Measurements from ENCODE around the gene MRM3.

Gene MRM3

GRCh38 chr17:801660-802059 is 19.5 kb downstream of the MRM3 start:
- peak overlapping the region; percentile 69 for H3K4me2 ChIP-seq (ENCODE audit: low read length)
- no peaks in the 10 kb centered on the region for H4K20me1 ChIP-seq (ENCODE audit: control insufficient read depth, insufficient read depth, low read depth, low read length)
- H3K4me1 ChIP-seq (ENCODE audit: control insufficient read depth, low read length): peaks cover 31% of the 10 kb centered on the region
- no peaks in the 10 kb centered on the region for H3K9me2 ChIP-seq (replicated peaks; ENCODE audit: control insufficient read depth, low read length)
- H3K4me3 ChIP-seq (ENCODE audit: low read length): peak overlapping the region; percentile 75
- H3F3A ChIP-seq (ENCODE audit: control insufficient read depth, insufficient read depth): no peaks in the 10 kb centered on the region
- H3K27ac ChIP-seq (ENCODE audit: low read depth, low read length): peak overlapping the region; percentile 79
- peaks cover 3% of the 10 kb centered on the region; the same call in 1 of the 2 replicates for H3K36me3 ChIP-seq (ENCODE audit: control insufficient read depth, low read length)
- H3K9me3 ChIP-seq (ENCODE audit: control insufficient read depth, insufficient read depth, low read length): no peaks in the 10 kb centered on the region
- peaks cover 22% of the 10 kb centered on the region for H3K79me2 ChIP-seq (ENCODE audit: control insufficient read depth, low read length)
- no peak for TF ChIP-seq EZH2phosphoT487 (IDR thresholded peaks at IDR 0.05; ENCODE audit: borderline replicate concordance, low read length)
- TF ChIP-seq, protein P1, sequence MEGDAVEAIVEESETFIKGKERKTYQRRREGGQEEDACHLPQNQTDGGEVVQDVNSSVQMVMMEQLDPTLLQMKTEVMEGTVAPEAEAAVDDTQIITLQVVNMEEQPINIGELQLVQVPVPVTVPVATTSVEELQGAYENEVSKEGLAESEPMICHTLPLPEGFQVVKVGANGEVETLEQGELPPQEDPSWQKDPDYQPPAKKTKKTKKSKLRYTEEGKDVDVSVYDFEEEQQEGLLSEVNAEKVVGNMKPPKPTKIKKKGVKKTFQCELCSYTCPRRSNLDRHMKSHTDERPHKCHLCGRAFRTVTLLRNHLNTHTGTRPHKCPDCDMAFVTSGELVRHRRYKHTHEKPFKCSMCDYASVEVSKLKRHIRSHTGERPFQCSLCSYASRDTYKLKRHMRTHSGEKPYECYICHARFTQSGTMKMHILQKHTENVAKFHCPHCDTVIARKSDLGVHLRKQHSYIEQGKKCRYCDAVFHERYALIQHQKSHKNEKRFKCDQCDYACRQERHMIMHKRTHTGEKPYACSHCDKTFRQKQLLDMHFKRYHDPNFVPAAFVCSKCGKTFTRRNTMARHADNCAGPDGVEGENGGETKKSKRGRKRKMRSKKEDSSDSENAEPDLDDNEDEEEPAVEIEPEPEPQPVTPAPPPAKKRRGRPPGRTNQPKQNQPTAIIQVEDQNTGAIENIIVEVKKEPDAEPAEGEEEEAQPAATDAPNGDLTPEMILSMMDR (IDR thresholded peaks at IDR 0.05; ENCODE audit: low read depth, low read length, poor library complexity, severe bottlenecking): no peak
- no peaks in the 10 kb centered on the region for H3K27me3 ChIP-seq (ENCODE audit: control insufficient read depth, low read length)

GRCh38 chr17:802481-802880 is 20.3 kb downstream of the MRM3 start:
- peaks cover 3% of the 10 kb centered on the region; the same call in 1 of the 2 replicates for H3K36me3 ChIP-seq (ENCODE audit: control insufficient read depth, low read length)
- no peak overlapping the region for H3K27ac ChIP-seq (ENCODE audit: low read depth, low read length)
- H3K79me2 ChIP-seq (ENCODE audit: control insufficient read depth, low read length): peaks cover 22% of the 10 kb centered on the region
- TF ChIP-seq EZH2phosphoT487 (IDR thresholded peaks at IDR 0.05; ENCODE audit: borderline replicate concordance, low read length): no peak
- TF ChIP-seq, protein P1 (IDR thresholded peaks at IDR 0.05; ENCODE audit: low read depth, low read length, poor library complexity, severe bottlenecking): no peak
- H3K27me3 ChIP-seq (ENCODE audit: control insufficient read depth, low read length): no peaks in the 10 kb centered on the region
- H3K9me3 ChIP-seq (ENCODE audit: control insufficient read depth, insufficient read depth, low read length): no peaks in the 10 kb centered on the region
- H3K9me2 ChIP-seq (replicated peaks; ENCODE audit: control insufficient read depth, low read length): no peaks in the 10 kb centered on the region
- peak overlapping the region; percentile 69 for H3K4me2 ChIP-seq (ENCODE audit: low read length)
- no peaks in the 10 kb centered on the region for H4K20me1 ChIP-seq (ENCODE audit: control insufficient read depth, insufficient read depth, low read depth, low read length)
- peak overlapping the region; percentile 75 for H3K4me3 ChIP-seq (ENCODE audit: low read length)
- no peaks in the 10 kb centered on the region for H3F3A ChIP-seq (ENCODE audit: control insufficient read depth, insufficient read depth)
- H3K4me1 ChIP-seq (ENCODE audit: control insufficient read depth, low read length): peaks cover 31% of the 10 kb centered on the region

- TF ChIP-seq EZH2phosphoT487 (IDR thresholded peaks at IDR 0.05; ENCODE audit: borderline replicate concordance, low read length): no peak
- TF ChIP-seq, protein P1 (IDR thresholded peaks at IDR 0.05; ENCODE audit: low read depth, low read length, poor library complexity, severe bottlenecking): no peak
- Histone ChIP-seq H3K4me3 (ENCODE audit: low read length) (no peak overlapping the region), H3K27ac (ENCODE audit: low read depth, low read length) (no peak overlapping the region), H3K9me2 (replicated peaks; ENCODE audit: control insufficient read depth, low read length) (no peaks in the 10 kb centered on the region), H3K27me3 (ENCODE audit: control insufficient read depth, low read length) (no peaks in the 10 kb centered on the region), H3K9me3 (ENCODE audit: control insufficient read depth, insufficient read depth, low read length) (no peaks in the 10 kb centered on the region), H3K4me2 (ENCODE audit: low read length) (peak overlapping the region; percentile 69), H4K20me1 (ENCODE audit: control insufficient read depth, insufficient read depth, low read depth, low read length) (no peaks in the 10 kb centered on the region), H3F3A (ENCODE audit: control insufficient read depth, insufficient read depth) (no peaks in the 10 kb centered on the region), H3K36me3 (ENCODE audit: control insufficient read depth, low read length) (peaks cover 3% of the 10 kb centered on the region; the same call in 1 of the 2 replicates), H3K4me1 (ENCODE audit: control insufficient read depth, low read length) (peaks cover 31% of the 10 kb centered on the region), H3K79me2 (ENCODE audit: control insufficient read depth, low read length) (peaks cover 22% of the 10 kb centered on the region)
Observed at GRCh38 chr17:802901-803881, 21.0 kb downstream of the MRM3 start.

Measured in DOHH2 (cell line).